Smooth muscle cell (in vitro differentiated cells): ENCODE results near the gene MAPKAP1. TPM values are rescaled to one million over a fixed set of nuclear protein-coding genes. Genes with fewer than 3 reads are reported as not detected.
A peak's percentile ranks its signal among the peaks of the same experiment; 100 is the strongest.

Experiments
- DNase-seq: peaks from one replicate; lab custom pipeline; 2025; ENCODE audit not compliant: unreplicated experiment; lab: John Stamatoyannopoulos, UW
- H2AFZ ChIP-seq: fragments of 200-600 bp; sonication (generic); 2 replicates; pipeline ENCODE4 v1.6.0; 2016; ENCODE audit warnings: antibody characterized with exemption, low read depth, mild to moderate bottlenecking
- H3F3A ChIP-seq: fragments of 200-600 bp; sonication (generic); 2 replicates; pipeline ENCODE4 v1.6.0; 2017; ENCODE audit warnings: antibody characterized with exemption, low read depth
- H3K27ac ChIP-seq: fragments of 200-600 bp; sonication (generic); 2 replicates; pipeline ENCODE4 v1.5.1; 2016; ENCODE audit warnings: low read depth, mild to moderate bottlenecking
- H3K27me3 ChIP-seq: fragments of 200-600 bp; sonication (generic); 2 replicates; pipeline ENCODE4 v1.6.1; 2016; ENCODE audit warnings: low read depth, mild to moderate bottlenecking
- H3K36me3 ChIP-seq: fragments of 200-600 bp; sonication (generic); 2 replicates; pipeline ENCODE4 v1.5.1; 2016; ENCODE audit warnings: low read depth
- H3K4me1 ChIP-seq: fragments of 200-600 bp; sonication (generic); 2 replicates; pipeline ENCODE4 v1.5.1; 2016; ENCODE audit warnings: low read depth
- H3K4me2 ChIP-seq: fragments of 200-600 bp; sonication (generic); 2 replicates; pipeline ENCODE4 v1.6.0; 2016; ENCODE audit warnings: mild to moderate bottlenecking
- H3K4me3 ChIP-seq: fragments of 200-600 bp; sonication (generic); 2 replicates; pipeline ENCODE4 v1.5.1; 2016; ENCODE audit warnings: mild to moderate bottlenecking
- H3K79me2 ChIP-seq: fragments of 200-600 bp; sonication (generic); 2 replicates; pipeline ENCODE4 v1.6.0; 2016; ENCODE audit warnings: low read depth, mild to moderate bottlenecking
- H3K9ac ChIP-seq: fragments of 200-600 bp; sonication (generic); 2 replicates; pipeline ENCODE4 v1.6.0; 2016; ENCODE audit warnings: low read depth
- H3K9me3 ChIP-seq: fragments of 200-600 bp; sonication (generic); replicated peaks from 2 replicates; pipeline ENCODE4 v1.5.1; 2016; ENCODE audit warnings: low read depth
- H4K20me1 ChIP-seq: fragments of 200-600 bp; sonication (generic); 2 replicates; pipeline ENCODE4 v1.6.0; 2016; ENCODE audit warnings: low read depth
- CTCF ChIP-seq: fragments of 200-600 bp; sonication (generic); IDR thresholded peaks from 2 replicates; pipeline ENCODE4 v1.5.1; 2017; ENCODE audit warnings: borderline replicate concordance, mild to moderate bottlenecking, antibody characterized with exemption; ENCODE audit not compliant: insufficient read depth, poor library complexity, severe bottlenecking
- WGBS: methylation state at CpG from one replicate; pipeline ENCODE4 v1.1.7; 2016; ENCODE audit warnings: low lambda C conversion rate; 5-methylcytosine and 5-hydroxymethylcytosine counted together
- polyA plus RNA-seq: library from polyadenylated mRNA; unstranded; fragments of >200 nt; fragmentation: Nextera tagmentation; extraction: Ambion mirVana; gene quantifications from 2 replicates; pipeline ENCODE4 v1.2.1, GENCODE V29; 2016
- total RNA-seq: library from RNA; depleted of rRNA; stranded (reverse); fragments of >200 nt; gene quantifications from 2 replicates; pipeline ENCODE4 v1.2.3, GENCODE V29; 2014

The MAPKAP1 gene
- total and polyA plus RNA-seq, 2 experiments from 2014 or later, result 50.1 to 74.5 TPM

DNA sequence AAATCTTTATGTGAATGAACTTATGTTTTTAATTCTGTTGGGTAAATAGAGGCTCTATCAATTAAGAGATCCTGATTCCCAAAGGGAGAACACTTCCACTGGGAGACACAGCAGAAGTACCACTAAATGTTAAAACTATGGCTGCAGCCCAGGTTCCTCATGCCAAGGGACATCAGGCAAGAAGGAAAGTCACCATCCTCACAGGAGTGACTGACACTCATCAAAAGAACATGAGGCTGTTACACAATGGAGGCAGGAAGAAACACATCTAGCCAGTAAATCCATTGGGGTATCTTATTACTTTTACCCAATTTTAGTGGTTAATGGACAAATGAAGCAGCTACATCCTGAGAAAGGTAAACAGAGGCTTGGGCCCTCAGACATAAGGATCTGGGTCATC, 94.4 kb downstream of the MAPKAP1 start:
- H3K36me3 ChIP-seq, result no peaks in the 10 kb centered on the region
- peaks cover 9% of the 10 kb centered on the region for H3K4me1 ChIP-seq
- H3K9ac ChIP-seq, result no peak overlapping the region
- H4K20me1 ChIP-seq, result peaks cover 92% of the 10 kb centered on the region
- no peak overlapping the region for H3K4me2 ChIP-seq
- H3F3A ChIP-seq, result peaks cover 5% of the 10 kb centered on the region
- TF ChIP-seq CTCF, result no peak
- no peak overlapping the region for H3K27ac ChIP-seq
- H3K27me3 ChIP-seq, result no peaks in the 10 kb centered on the region
- no peak for DNase-seq
- H2AFZ ChIP-seq, result no peak overlapping the region
- H3K79me2 ChIP-seq, result peaks cover 76% of the 10 kb centered on the region
- H3K4me3 ChIP-seq, result no peak overlapping the region
- no peaks in the 10 kb centered on the region for H3K9me3 ChIP-seq

DNA sequence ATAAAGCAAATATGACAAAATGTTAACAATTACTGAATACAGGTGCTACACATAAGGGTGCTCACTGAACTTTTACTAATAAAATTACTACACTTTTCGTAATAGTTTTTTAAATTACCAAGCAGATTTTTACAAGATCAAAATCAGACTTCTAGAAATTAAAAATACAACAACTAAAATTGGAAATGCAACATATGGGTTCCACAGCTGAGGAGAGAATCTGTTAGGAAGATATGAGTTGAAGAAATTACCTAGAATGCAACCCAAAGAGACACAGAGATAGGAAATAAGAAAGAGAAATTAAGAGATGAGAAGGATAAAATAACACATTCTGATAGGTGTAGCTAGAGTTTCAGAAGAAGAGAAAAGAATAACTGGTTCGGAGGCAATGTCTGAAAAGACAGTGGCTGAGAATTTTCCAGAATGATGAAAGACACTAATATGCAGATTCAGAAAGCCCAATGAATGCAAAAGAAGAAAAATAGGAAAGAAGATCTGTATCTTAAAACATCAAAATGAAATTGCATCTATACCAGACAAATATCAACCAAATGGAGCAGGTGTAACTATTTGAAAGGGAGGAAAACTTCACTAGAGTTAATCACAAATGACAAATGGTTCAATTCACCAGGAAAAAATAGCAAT, 95.8 kb downstream of the MAPKAP1 start:
- 97% methylated on average over 2 of the region's 2 CpGs for WGBS
- H2AFZ ChIP-seq, result no peak overlapping the region
- DNase-seq, result no peak
- no peak overlapping the region for H3K27ac ChIP-seq
- no peak overlapping the region for H3K4me3 ChIP-seq
- H3K4me2 ChIP-seq, result no peak overlapping the region
- no peak for TF ChIP-seq CTCF
- peaks cover 73% of the 10 kb centered on the region for H3K79me2 ChIP-seq
- peaks cover 91% of the 10 kb centered on the region for H4K20me1 ChIP-seq
- peaks cover 5% of the 10 kb centered on the region for H3F3A ChIP-seq
- H3K36me3 ChIP-seq, result no peaks in the 10 kb centered on the region
- no peak overlapping the region for H3K9ac ChIP-seq
- H3K27me3 ChIP-seq, result no peaks in the 10 kb centered on the region
- no peaks in the 10 kb centered on the region for H3K9me3 ChIP-seq
- H3K4me1 ChIP-seq, result peaks cover 11% of the 10 kb centered on the region

DNA sequence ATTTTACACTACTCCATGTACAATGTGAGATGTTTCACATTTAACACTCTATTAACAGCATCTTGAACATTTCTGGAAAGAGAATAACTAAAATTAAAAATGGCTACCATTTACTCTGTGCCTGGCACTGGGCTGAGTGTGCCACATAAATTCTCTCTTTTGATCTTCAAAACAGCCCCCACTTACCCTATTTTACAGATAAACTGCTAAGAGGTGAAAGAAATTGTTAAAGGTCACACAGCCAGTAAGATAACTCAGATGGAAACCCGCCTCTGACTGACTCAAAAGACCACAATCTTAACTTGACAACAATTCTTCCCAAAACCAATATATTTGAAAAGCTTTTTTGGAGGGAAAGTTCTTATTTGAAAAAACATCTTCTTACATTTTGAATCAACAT, 97.3 kb downstream of the MAPKAP1 start:
- Histone ChIP-seq H3K4me3 (no peak overlapping the region), H3K4me2 (no peak overlapping the region), H3K27ac (no peak overlapping the region), H3F3A (peaks cover 5% of the 10 kb centered on the region), H2AFZ (no peak overlapping the region), H3K36me3 (no peaks in the 10 kb centered on the region), H3K9me3 (no peaks in the 10 kb centered on the region), H3K79me2 (peaks cover 73% of the 10 kb centered on the region), H3K27me3 (no peaks in the 10 kb centered on the region), H4K20me1 (peaks cover 94% of the 10 kb centered on the region), H3K9ac (no peak overlapping the region), H3K4me1 (peaks cover 15% of the 10 kb centered on the region)
- no peak for TF ChIP-seq CTCF
- WGBS, result 86% methylated on average over 1 of the region's 1 CpG
- DNase-seq, result no peak

DNA sequence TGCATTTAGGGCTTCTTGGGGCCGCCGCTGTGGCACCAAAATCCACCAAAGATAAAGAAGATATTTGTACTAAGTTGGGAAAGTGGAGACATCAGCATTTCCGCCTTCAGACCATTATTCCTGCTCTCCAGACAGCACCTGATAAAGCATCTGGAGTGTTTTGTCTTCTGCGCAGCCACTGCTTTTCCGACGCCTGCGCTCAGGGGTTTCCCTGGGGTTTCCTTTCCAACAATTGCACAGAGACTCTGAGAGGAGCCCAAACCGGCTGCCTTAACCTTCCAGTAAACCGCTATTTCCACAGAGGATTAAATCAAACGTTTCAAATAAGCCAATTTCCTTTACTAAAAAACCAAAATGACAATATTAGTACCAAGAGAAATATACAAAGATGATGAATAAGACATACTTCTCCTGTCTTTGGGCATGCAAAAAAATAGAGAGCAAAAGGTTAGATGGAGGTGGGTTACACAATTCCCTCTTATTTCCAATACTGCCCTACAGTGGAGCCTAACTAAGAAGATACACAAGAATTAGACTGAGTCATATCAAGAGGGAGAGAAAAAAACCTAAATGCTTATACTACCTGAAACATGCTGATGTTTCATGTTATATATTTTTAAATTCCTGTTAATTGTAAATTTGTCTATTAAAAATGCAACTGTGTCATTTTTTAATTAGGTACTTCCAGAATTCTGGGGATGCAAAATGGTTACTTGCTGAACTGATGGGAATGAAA, 98.4 kb downstream of the MAPKAP1 start:
- H2AFZ ChIP-seq, result no peak overlapping the region
- no peaks in the 10 kb centered on the region for H3K9me3 ChIP-seq
- 45% methylated on average over 10 of the region's 10 CpGs for WGBS
- H3K9ac ChIP-seq, result no peak overlapping the region
- H3K27me3 ChIP-seq, result no peaks in the 10 kb centered on the region
- H4K20me1 ChIP-seq, result peaks cover 98% of the 10 kb centered on the region
- no peak overlapping the region for H3K4me3 ChIP-seq
- H3K4me1 ChIP-seq, result peaks cover 15% of the 10 kb centered on the region
- no peaks in the 10 kb centered on the region for H3K36me3 ChIP-seq
- H3K79me2 ChIP-seq, result peaks cover 75% of the 10 kb centered on the region
- no peak for DNase-seq
- TF ChIP-seq CTCF, result no peak
- peaks cover 5% of the 10 kb centered on the region for H3F3A ChIP-seq
- peak overlapping the region; percentile 23 for H3K27ac ChIP-seq
- H3K4me2 ChIP-seq, result peak overlapping the region; percentile 63
